K562 (cell line): ENCODE data around the gene CLEC3A. TPM values are rescaled to one million over a fixed set of nuclear protein-coding genes. Genes with fewer than 3 reads are reported as not detected.

Source experiments
- ATAC-seq: fragments of 200-7000 bp; cut with Tn5 transposase; 3 replicates; pipeline ENCODE4 v1.9.1; 2020; ENCODE audit warnings: moderate library complexity
- BruUV-seq: library from RNA; stranded (reverse); fragments of 400-500 nt; replicated peaks from 2 replicates; lab custom pipeline; 2021; lab: Mats Ljungman, UMichigan
- CTCF ChIA-PET: fragments of 300-600 bp; formaldehyde crosslinking; extraction: SDS; loops from one replicate; lab custom pipeline; 2021; ENCODE audit warnings: low intra/inter-chr PET ratio; lab: Yijun Ruan, JAX
- POLR2A ChIA-PET: fragments of 300-600, 350-650 bp; sonication (Branson Sonifier 250); formaldehyde crosslinking; extraction: SDS; loops from one replicate; lab custom pipeline; 2021; ENCODE audit warnings: antibody characterized with exemption, inconsistent platforms; lab: Yijun Ruan, JAX
- DNase-seq, 4 experiments: peaks; one replicate each; pipeline versions ENCODE4 v3.0.0 to v3.0.0-alpha.2; 2011 to 2018; ENCODE audit warnings: low spot score in 3 of 4, mixed read lengths in 3 of 4; ENCODE audit errors: extremely low read depth in 1 of 4
- FAIRE-seq: peaks from 2 replicates; lab custom pipeline; 2011; peaks lifted over from hg19 to GRCh38; lab: Jason Lieb, UNC
- H2AFZ ChIP-seq: 2 replicates; pipeline ENCODE4 v1.6.0; 2011; ENCODE audit warnings: low read depth, low read length, control low read depth, inconsistent platforms
- H3K27ac ChIP-seq: fragments of 200-600 bp; 3 replicates; pipeline ENCODE4 v1.8.0; 2011; ENCODE audit warnings: low read depth, mild to moderate bottlenecking, control low read depth, inconsistent platforms, low read length, moderate library complexity, mixed read lengths; ENCODE audit errors: extremely low read depth
- H3K27me3 ChIP-seq, 2 experiments: fragments of 300-600 bp in 1 of 2; 2 replicates in 1 of 2; 3 replicates in 1 of 2; pipeline versions ENCODE4 v1.6.0 to v1.8.0; 2011; ENCODE audit warnings: inconsistent platforms in 2 of 2, low read length in 2 of 2, mild to moderate bottlenecking in 1 of 2, mixed read lengths in 1 of 2, moderate library complexity in 1 of 2; ENCODE audit not compliant: control insufficient read depth in 2 of 2, insufficient read depth in 2 of 2
- H3K36me3 ChIP-seq: fragments of 300-600 bp; 3 replicates; pipeline ENCODE4 v1.8.0; 2011; ENCODE audit warnings: mild to moderate bottlenecking, low read length, inconsistent platforms; ENCODE audit not compliant: control insufficient read depth, insufficient read depth
- H3K4me1 ChIP-seq, 2 experiments: fragments of 200-600 bp in 1 of 2; replicated peaks in 1 of 2; 2 replicates in 1 of 2; 3 replicates in 1 of 2; pipeline versions ENCODE4 v1.5.1 to v1.8.0; 2011; ENCODE audit warnings: inconsistent platforms in 2 of 2, low read length in 2 of 2, mild to moderate bottlenecking in 1 of 2, mixed read lengths in 1 of 2, moderate library complexity in 1 of 2; ENCODE audit not compliant: control insufficient read depth in 2 of 2, insufficient read depth in 2 of 2
- H3K4me2 ChIP-seq: 2 replicates; pipeline ENCODE4 v1.6.1; 2011; ENCODE audit warnings: low read length, control low read depth, inconsistent platforms, mixed read lengths; ENCODE audit not compliant: insufficient read depth
- H3K4me3 ChIP-seq: fragments of 200-600 bp; sonication (generic), shearing (Covaris generic); 2 replicates; pipeline ENCODE4 v1.5.1; 2016; ENCODE audit warnings: control low read depth, inconsistent platforms
- H3K79me2 ChIP-seq: fragments of 200-600 bp; 3 replicates; pipeline ENCODE4 v1.8.0; 2011; ENCODE audit warnings: low read length, inconsistent platforms; ENCODE audit not compliant: control insufficient read depth, insufficient read depth
- H3K9ac ChIP-seq, 2 experiments: 2 replicates each; pipeline versions ENCODE4 v1.6.0 to v1.6.1; 2011; ENCODE audit warnings: low read depth in 2 of 2, low read length in 2 of 2, control low read depth in 1 of 2, inconsistent platforms in 1 of 2, mild to moderate bottlenecking in 1 of 2, mixed read lengths in 1 of 2; ENCODE audit not compliant: insufficient read depth in 1 of 2
- H3K9me1 ChIP-seq: one replicate; pipeline ENCODE4 v1.6.0; 2011; ENCODE audit warnings: inconsistent platforms, mild to moderate bottlenecking, low read length, moderate library complexity; ENCODE audit not compliant: control insufficient read depth, insufficient read depth
- H3K9me3 ChIP-seq: replicated peaks from 2 replicates; pipeline ENCODE4 v1.5.1; 2011; ENCODE audit warnings: low read depth, low read length, inconsistent platforms; ENCODE audit not compliant: control insufficient read depth, insufficient read depth
- H4K20me1 ChIP-seq: replicated peaks from 2 replicates; pipeline ENCODE4 v1.6.1; 2011; ENCODE audit warnings: low read length, inconsistent platforms, mixed read lengths; ENCODE audit not compliant: control insufficient read depth, insufficient read depth
- BHLHE40 ChIP-seq: IDR thresholded peaks from 2 replicates; pipeline ENCODE4 v1.6.1; 2011; ENCODE audit warnings: low read length, improper control_type of control experiment
- ELF4 ChIP-seq: fragments of 450-650 bp; formaldehyde crosslinking; IDR thresholded peaks from 2 replicates; pipeline ENCODE4 v1.4.0; 2022; ENCODE audit warnings: missing genetic modification characterization
- FOS ChIP-seq: IDR thresholded peaks from 3 replicates; pipeline ENCODE4 v1.6.1; 2011; ENCODE audit not compliant: insufficient read length; ENCODE audit errors: extremely low read depth
- KLF1 ChIP-seq: fragments of 450-650 bp; IDR thresholded peaks from 2 replicates; pipeline ENCODE4 v1.6.1; 2016; ENCODE audit warnings: missing genetic modification characterization, missing compliant biosample characterization
- MEF2D ChIP-seq: conservative IDR thresholded peaks from 2 replicates; pipeline ENCODE4 v1.6.1; 2016; ENCODE audit warnings: low read depth, missing genetic modification characterization, missing compliant biosample characterization
- NR2F6 ChIP-seq: fragments of 450-650 bp; formaldehyde crosslinking; IDR thresholded peaks from 2 replicates; pipeline ENCODE4 v1.4.0; 2020; ENCODE audit warnings: mild to moderate bottlenecking
- RAD21 ChIP-seq, 2 experiments: fragments of 250-450 bp in 1 of 2; fragments of 450-650 bp in 1 of 2; sonication (Bioruptor Pico) in 1 of 2; formaldehyde crosslinking in 1 of 2; IDR thresholded peaks in 1 of 2; conservative IDR thresholded peaks in 1 of 2; 2 replicates each; pipeline versions ENCODE4 v1.4.0 to v1.8.0; 2020 to 2022; ENCODE audit warnings: mild to moderate bottlenecking in 2 of 2, moderate library complexity in 1 of 2
- STAG1 ChIP-seq: sonication (generic); formaldehyde crosslinking; IDR thresholded peaks from 2 replicates; pipeline ENCODE4 v1.5.0; 2020; ENCODE audit warnings: missing genetic modification reagents, borderline replicate concordance
- ZNF311 ChIP-seq: fragments of 250-450 bp; sonication (Bioruptor Pico); IDR thresholded peaks from 2 replicates; pipeline ENCODE4 v1.4.0; 2020; ENCODE audit warnings: mild to moderate bottlenecking, moderate library complexity
- ZNF445 ChIP-seq: fragments of 250-450 bp; sonication (Bioruptor Pico); IDR thresholded peaks from 2 replicates; pipeline ENCODE4 v1.4.0; 2020; ENCODE audit warnings: low read depth, mild to moderate bottlenecking, moderate library complexity
- ZNF551 ChIP-seq: fragments of 250-450 bp; sonication (Bioruptor Pico); IDR thresholded peaks from 2 replicates; pipeline ENCODE4 v1.5.0; 2021; ENCODE audit warnings: mild to moderate bottlenecking, moderate library complexity
- ZNF609 ChIP-seq: sonication (generic); formaldehyde crosslinking; IDR thresholded peaks from 2 replicates; pipeline ENCODE4 v1.8.1; 2023; ENCODE audit warnings: missing genetic modification reagents, mild to moderate bottlenecking, borderline replicate concordance
- ZNF695 ChIP-seq: fragments of 450-650 bp; formaldehyde crosslinking; IDR thresholded peaks from 2 replicates; pipeline ENCODE4 v1.4.0; 2020; ENCODE audit warnings: mild to moderate bottlenecking, moderate library complexity
- WGBS: fragments of 100-300 bp; shearing (Covaris generic); methylation state at CpG from one replicate; pipeline ENCODE4 v1.1.6; 2016; ENCODE audit warnings: low coverage, mixed read lengths; ENCODE audit not compliant: insufficient coverage; ENCODE audit errors: missing lambda C conversion rate; 5-methylcytosine and 5-hydroxymethylcytosine counted together
- in situ Hi-C: fragments of 300-500 bp; cut with MboI; formaldehyde crosslinking; loops from 4 replicates; pipeline ENCODE4 v1.15.0; 2018; ENCODE audit warnings: inconsistent platforms, mixed read lengths
- intact Hi-C: fragments of 100-400 bp; cut with micrococcal nuclease; formaldehyde crosslinking; loops from 2 replicates; pipeline ENCODE4 v1.14.2; 2022
- polyA plus RNA-seq, 8 experiments: library from polyadenylated mRNA; depleted of rRNA in 4 of 8; stranded (reverse) in 5 of 8; unstranded in 3 of 8; fragments of >200 nt; fragmentation: Nextera tagmentation in 2 of 8; fragmentation: Illumina TruSeq in 1 of 8; extraction: Ambion mirVana in 2 of 8; extraction: Trizol in 1 of 8; gene quantifications; 2 replicates each; pipeline versions ENCODE4 v1.2.1 to v1.2.3, GENCODE V29; 2011 to 2014; ENCODE audit warnings: inconsistent platforms in 1 of 8, missing spikeins in 1 of 8
- total RNA-seq, 7 experiments: library from RNA; depleted of rRNA in 6 of 7; stranded (reverse); fragments of >200 nt in 6 of 7; fragmentation: Illumina TruSeq in 2 of 7; extraction: Trizol in 2 of 7; gene quantifications; 2 replicates each; pipeline versions ENCODE4 v1.2.1 to v1.2.3, GENCODE V29; 2011 to 2021; ENCODE audit warnings: low replicate concordance in 1 of 7

The CLEC3A gene
- total and polyA plus RNA-seq, 9 of the 15 experiments (the other 6 are each of a cell fraction or from before 2014, with no cell fraction given), result not detected

GRCh38 chr16:77987810-77988209 is 34.5 kb upstream of the CLEC3A start:
- H4K20me1 ChIP-seq, result no peaks in the 10 kb centered on the region
- FAIRE-seq (no peak), DNase-seq (no peak), ATAC-seq (no peak)
- no peaks in the 10 kb centered on the region for H3K36me3 ChIP-seq
- no peak overlapping the region for H3K4me2 ChIP-seq
- no peak overlapping the region for H3K4me3 ChIP-seq
- H3K9me3 ChIP-seq, result no peaks in the 10 kb centered on the region
- WGBS, result 0% methylated on average over 2 of the region's 2 CpGs
- no TSS peak for BruUV-seq
- H3K27me3 ChIP-seq, result no peaks in the 10 kb centered on the region
- no peak for TF ChIP-seq MEF2D (tag)
- TF ChIP-seq NR2F6, result no peak
- no peak for TF ChIP-seq ZNF311 (CRISPR knock-in tag)
- TF ChIP-seq BHLHE40, result no peak
- TF ChIP-seq ZNF445, result no peak
- no peak for TF ChIP-seq KLF1 (tag)
- TF ChIP-seq FOS, result no peak
- intact Hi-C loops, result no loop called here
- H3K79me2 ChIP-seq, result no peaks in the 10 kb centered on the region
- ChIA-PET CTCF (no interaction called here), POLR2A (no interaction called here)
- H3K27ac ChIP-seq, result no peak overlapping the region
- H3K9ac ChIP-seq, result no peak overlapping the region
- H3K4me1 ChIP-seq, result no peaks in the 10 kb centered on the region
- no peaks in the 10 kb centered on the region for H3K9me1 ChIP-seq
- H2AFZ ChIP-seq, result no peak overlapping the region
- in situ Hi-C loops, result no loop called here

GRCh38 chr16:77989846-77990245 is 32.5 kb upstream of the CLEC3A start:
- Histone ChIP-seq H3K9ac (no peak overlapping the region), H3K4me1 (no peaks in the 10 kb centered on the region), H3K4me3 (no peak overlapping the region), H3K36me3 (no peaks in the 10 kb centered on the region), H3K4me2 (no peak overlapping the region), H3K9me3 (no peaks in the 10 kb centered on the region), H2AFZ (no peak overlapping the region), H3K79me2 (no peaks in the 10 kb centered on the region), H4K20me1 (no peaks in the 10 kb centered on the region), H3K9me1 (no peaks in the 10 kb centered on the region), H3K27me3 (no peaks in the 10 kb centered on the region), H3K27ac (no peak overlapping the region)
- ATAC-seq, result no peak
- ChIA-PET POLR2A (no interaction called here), CTCF (no interaction called here)
- no TSS peak for BruUV-seq
- no peak for DNase-seq
- in situ Hi-C loops, result no loop called here
- TF ChIP-seq RAD21 (CRISPR knock-in tag; conservative IDR thresholded peaks at IDR 0.05 in 1 of 2, IDR thresholded peaks at IDR 0.05 in 1 of 2), result no peak
- TF ChIP-seq FOS, result no peak
- no peak for TF ChIP-seq ZNF695
- TF ChIP-seq ZNF609 (CRISPR knock-in tag), result no peak
- no peak for TF ChIP-seq STAG1 (CRISPR knock-in tag)
- no peak for TF ChIP-seq ELF4 (CRISPR knock-in tag)
- no peak for TF ChIP-seq ZNF551 (CRISPR knock-in tag)
- intact Hi-C loops, result no loop called here
- FAIRE-seq, result no peak
- WGBS, result 3% methylated on average over 4 of the region's 4 CpGs
